Bone marrow (tissue), 2 donors: ENCODE results near the gene HLA-DMA.

Source experiments
- DNase-seq, 2 donors: peaks; one replicate each; lab custom pipeline; 2025; lab: John Stamatoyannopoulos, UW

The HLA-DMA gene

GRCh38 chr6:32974541-32975308, 21.8 kb upstream of the HLA-DMA start:
- no peak for DNase-seq

GRCh38 chr6:32974016-32974333, 21.1 kb upstream of the HLA-DMA start:
- no peak for DNase-seq

DNA sequence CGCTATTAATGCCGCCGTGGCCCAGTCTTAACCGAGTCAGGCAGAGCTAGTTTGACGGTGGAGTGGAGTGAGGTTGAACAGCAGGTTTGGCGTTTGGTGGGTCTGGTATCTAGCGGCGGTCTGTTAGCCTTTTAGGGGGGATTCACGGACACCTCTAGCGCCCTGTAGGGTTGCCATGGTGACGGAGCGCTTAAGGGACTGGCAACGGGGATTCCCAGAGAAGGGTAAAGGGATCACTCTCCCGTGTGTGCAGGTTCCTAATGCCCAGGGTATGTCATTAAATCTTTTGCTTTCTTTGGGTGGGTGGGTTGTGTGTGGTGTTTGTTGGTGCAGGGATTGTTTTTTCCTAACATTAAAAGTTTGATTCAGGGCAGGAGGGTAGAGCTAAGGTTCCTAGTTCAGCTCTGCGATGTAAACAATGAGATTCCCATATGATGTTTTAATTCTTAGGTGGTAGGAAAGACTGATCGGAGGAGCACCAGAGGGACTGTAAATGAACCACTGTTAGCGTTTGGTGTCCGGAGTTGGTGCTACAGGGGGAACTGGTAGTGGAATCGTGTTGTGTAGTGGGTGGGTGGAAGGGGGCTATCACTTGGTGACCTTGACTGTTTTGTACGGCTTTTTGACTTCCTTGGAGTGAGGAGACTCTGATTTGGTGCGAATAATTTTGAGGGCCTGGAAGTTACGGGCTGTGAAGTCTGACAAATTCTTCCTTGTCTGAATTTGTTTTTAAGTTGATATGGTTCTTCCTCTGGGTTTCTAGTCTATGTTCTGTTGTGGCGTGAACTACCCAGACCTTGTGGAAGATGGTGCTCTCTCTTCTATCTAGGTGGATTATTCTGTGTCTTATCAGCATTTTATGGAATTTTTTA, 20.5 kb upstream of the HLA-DMA start:
- peak in 1 of 2 donors; percentile 63 for DNase-seq

DNA sequence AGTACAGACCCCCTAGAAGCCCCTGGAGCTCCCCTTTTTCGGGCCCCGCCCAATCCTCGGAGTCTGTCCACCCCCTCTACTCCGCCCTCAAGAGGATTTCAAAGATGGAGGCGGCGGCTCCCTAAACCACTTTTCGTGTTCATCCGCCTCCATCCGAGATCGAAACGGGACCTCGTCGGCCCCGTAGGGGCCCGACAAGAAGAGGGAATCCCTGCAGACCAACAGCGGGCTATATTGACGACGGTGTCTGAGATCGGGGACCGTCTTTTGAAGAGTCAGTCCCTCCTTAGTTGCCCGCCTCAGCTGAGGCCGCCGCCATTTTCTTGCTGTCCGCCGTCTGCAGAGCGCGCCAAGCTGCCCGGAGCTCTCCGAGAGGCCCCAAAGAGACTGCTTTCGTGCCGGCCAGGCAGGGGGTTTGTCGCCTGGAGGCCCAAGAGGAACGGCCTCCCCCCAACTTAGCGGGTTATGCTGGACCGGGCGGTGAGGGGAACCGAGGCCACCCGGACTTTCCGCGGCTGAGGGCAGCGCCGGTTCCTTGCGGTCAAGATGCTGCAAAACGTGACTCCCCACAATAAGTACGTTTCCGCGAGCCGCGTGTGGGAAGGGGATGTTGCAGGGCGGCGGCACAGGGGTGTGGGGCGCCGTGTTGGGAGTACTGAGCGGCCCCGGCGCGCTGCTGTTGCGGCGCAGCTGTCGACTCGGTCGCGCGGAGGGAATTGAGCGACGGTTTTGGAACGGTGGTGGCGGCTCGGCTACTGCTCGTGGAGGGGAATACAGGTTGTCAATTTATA, 19.7 kb upstream of the HLA-DMA start:
- DNase-seq, result peak in 1 of 2 donors; percentile 65

DNA sequence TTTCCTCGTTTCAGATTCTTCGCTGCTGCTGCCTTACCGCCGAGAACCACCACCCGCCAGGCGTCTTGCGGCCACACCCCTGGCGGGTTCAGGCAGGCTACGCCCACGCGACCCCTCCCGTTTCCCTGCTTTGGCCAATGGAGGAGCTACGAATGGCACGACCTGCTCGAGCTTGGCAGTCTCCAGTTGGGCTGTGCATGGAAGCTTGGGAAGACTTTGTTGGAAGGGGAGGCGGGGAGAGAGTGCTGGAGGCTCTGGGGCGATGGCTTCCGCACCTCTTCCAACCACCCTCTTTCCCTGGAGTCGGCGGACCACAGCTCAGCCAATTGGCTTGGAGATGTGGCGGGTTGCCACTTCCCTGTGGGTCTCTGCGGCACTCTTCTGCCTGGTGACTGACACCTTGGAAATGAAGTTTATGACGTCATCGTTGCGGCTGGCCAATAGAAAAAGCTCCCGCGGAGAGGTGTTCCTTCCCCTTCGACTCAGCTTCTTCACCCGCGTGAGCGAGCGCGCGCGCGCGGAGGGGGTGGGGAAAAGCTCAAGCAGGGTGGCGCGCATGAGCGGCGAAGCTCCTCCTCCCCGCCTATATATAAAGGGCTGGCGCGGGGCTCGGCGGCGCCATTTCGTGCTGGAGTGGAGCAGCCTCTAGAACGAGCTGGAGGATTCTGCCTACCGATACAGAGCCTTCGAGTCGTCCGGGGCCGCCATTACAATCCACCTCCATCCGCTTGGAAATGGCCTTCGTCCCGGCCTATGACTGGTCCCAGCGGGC, 18.9 kb upstream of the HLA-DMA start:
- DNase-seq, result peak; percentile 97 to 99

DNA sequence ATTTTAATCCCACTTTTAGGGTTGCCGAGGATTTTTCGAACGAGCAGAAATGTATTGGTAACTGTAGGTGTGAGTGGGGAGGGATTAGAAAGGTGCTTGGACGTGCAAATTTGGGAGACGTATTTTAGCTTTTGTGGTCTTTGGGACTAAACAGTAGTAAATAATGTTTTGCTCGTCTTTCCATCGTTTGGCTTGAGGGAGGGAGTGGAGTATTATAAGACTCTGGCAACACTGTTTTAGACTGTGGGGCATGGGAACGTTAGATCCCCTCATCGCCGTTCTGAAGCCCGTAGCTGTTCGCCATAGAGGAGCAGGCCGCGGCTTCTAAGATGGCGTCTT, 18.3 kb upstream of the HLA-DMA start:
- DNase-seq, result no peak

DNA sequence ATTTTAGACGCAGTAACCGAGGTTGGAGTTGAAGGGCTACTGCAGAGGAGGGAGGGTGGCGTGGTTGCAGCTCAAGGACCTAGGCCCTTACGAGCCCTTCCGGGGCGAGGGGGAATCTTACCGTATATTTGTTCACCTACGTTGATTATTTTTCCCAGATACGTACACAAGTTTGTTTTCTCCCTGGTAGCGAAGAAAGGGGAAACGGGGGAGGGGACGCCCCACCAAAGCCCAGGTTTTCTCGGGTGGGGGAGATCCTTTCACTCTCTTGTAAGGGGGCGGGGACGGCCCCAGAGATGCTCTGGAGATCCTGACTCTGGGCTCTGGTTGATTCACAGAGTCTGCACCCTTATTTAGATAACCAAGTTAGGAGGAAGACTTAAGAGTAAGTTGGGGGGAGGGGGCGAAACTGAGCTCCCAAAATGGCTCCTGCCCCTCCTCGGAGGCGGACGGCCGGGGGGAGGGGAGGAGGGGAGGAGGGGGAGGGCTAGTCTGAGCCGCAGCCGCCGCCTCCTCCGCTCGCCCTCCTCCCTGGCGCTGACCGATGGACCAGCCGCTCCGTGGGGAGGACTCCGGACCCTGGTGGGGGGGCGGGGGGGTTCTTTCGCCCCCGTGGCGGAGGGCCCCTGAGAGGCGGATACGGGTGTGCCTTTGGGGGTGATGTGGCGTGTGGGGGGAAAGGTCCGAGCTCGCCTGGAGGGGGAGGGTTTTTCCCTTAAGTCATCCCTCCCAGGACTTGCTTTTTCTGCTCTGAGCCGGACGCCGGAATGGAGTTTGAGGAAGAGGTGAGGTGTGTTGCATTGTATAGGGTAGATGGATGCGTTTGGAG, 17.7 kb upstream of the HLA-DMA start:
- DNase-seq, result peak in 1 of 2 donors; percentile 78

DNA sequence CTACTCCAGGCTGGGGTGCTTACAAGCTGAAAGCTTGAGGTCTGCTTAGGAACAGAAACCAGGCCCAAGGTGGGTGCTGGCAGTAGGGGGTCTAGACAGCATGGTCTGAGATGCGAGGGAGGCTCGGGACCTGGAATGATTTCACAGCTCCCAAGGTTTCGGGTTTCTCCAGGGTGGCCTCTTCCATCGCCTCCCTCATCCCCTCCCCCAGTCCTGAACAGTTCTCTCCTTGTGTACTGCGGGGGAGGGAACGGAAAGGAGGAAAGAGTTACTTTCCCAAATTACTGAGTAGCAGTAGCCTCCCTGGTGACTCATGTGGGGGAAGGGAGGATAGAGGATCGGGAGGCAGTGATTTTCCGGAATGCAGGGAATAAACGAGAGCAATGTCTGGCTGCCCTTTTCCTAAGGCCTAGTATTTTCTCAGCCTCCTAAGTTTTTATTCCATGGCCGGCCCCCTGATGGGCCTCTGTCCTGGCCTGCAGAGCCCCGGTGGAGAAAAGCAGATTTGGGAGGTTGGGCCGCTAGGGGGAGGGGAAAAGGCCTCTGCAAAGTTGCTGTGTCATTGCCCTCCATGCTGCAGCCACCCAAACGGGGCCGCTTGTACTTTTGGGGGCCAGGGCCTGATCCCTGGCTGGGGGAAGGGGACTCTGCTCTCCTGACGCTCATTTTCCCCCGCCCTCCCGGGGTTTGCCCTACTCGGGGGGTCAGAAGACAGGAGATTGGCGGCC, 17.0 kb upstream of the HLA-DMA start:
- peak; percentile 74 to 80 for DNase-seq

DNA sequence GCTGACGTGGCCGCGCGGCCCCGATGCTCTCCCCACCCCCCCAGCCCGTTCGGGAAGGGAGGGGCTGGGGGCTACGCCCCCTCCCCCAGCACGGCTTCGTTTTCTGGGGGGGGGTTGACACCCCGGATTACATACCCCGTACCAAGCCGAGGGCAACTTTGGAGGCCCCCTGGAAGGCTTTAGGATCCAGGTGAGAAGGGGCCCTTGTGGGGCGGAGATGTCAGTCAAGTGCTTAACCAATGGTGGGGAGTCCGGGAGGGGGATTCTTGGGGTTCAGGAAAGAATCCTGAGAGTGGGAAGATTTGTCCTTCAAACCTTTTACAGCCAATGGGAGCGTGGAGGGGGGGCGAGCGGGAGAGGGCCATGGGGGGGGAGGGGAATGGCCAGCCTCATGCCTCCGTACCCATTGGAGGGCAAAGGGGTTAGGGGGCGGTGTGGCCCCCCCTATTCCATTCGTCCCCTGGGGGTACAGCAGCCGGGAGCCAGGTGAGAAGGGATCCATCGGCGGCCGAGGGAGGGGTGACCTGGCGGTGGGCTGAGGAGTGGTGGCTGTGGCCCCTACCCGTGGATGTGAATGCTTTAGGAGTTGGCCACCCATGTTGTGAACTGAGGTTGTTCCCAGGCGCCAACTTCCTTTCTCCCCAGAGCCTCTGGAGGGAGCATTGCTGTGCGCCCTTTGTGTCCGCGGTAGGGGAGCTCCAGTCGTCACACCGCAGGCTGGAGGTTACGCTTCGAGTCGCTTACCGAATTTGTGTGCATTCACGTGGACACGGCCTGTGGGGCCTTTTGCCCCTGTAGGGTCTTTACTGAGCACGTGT, 16.2 kb upstream of the HLA-DMA start:
- DNase-seq, result peak in 1 of 2 donors; percentile 74

DNA sequence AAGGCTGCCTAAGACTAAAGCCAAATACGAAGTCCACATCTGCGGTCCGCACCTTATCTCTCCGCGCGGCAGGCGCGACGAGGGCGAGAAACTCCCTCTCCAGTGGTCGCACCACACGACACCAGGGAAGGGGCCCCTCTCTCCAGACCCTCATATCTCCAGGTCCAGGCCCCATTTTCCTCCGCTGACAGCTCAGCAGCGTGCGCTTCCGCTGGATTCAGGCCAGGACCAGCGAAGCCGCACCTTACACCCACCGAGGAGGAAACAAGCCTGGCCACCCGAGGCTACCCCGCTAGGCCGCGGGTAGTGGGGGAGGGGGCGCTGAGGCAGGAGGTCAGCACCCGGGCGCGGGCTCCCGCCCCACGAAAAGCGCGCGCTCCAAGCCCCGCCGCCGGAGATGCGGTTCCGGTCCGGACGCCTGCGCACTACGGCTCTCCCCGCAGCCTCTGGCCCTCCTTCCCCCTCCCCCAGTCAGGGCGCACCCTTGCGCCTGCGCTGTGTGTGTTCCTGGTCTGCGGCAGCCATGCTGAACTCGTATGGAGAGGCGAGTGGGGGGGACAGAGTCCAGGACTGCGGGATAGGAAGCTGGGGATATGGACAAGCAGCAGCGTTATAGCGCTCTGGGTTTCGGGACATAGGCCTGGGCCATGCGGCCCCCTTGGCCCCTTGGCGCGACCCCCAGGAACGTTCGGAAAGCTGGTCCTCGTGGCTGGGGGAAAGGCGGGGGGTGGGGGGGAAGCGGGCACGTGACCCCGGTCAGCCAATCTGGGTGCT, 15.4 kb upstream of the HLA-DMA start, which contains the start of gene BRD2:
Gene BRD2, plus strand, starts transcription at position 502 of the 774 bp plus-strand sequence. CDS start 4,305 bp downstream, outside the sequence.
- DNase-seq, result peak; percentile 90 to 96

GRCh38 chr6:32967151-32968091, 14.5 kb upstream of the HLA-DMA start:
- DNase-seq, result no peak

DNA sequence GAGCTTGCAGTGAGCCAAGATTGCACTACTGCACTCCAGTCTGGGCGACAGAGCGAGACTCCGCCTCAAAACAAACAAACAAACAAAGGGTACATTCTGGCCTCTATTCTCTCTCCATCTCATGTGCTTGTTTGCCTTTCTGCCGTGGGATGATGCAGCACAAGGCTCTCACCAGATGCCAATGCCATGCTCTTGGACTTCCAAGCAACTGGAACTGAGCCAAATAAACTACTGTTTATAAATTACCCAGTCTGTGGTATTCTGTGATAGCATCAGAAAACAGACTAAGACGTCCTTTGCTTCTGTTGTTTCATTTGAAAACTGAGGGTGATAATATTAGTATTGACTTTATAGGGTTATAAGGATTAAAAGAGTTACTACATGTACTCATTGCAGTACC, 11.9 kb upstream of the HLA-DMA start:
- DNase-seq, result no peak

DNA sequence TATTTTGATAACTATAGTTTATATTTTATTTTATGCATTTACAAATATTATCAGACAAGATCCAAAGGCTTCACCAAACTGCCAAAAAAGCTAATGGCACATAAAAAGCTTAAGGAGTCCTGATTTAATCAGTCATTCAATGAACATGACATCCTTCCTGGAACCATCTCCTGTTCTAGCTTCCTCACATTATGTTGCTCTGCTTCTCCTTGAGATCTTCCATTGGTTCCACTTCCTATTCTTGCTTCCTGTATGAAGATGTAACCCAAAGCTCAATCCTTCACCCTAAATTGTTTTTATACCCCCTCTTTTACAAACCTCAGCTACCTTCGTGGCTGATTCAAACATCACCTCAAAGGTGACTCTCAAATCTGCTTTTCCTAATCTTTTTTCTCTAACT, 11.0 kb upstream of the HLA-DMA start:
- DNase-seq, result no peak

DNA sequence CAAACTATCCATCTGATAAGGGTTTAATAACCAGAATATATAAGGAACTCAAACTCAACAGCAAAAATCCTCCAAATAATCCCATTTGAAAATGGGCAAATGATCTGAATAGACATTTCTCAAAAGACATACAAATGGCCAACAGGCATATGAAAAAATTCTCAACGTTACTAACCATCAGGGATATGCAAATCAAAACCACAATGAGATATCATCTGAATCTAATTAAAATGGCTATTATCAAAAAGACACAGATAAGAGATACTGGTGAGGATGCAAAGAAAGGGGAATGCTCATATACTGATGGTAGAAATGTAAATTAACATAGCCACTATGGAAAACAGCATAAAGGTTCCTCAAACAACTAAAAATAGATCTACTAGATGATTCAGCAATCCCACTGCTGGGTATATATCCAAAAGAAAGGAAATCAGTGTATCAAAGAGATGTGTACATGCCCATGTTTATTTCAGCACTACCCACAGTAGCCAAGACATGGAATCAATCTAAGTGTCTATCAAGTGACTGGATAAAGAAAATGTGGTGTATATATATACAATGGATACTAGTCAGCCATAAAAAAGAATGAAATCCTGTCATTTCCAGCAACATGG, 9.4 kb upstream of the HLA-DMA start:
- DNase-seq, result no peak

- no peak for DNase-seq
Observed at GRCh38 chr6:32960563-32960962, 7.7 kb upstream of the HLA-DMA start.

- DNase-seq, result no peak
Observed at GRCh38 chr6:32956176-32956575, 3.3 kb upstream of the HLA-DMA start.
